Right renal cortex interstitium (tissue), 3 donors: ENCODE data around the gene CD38. TPM values are rescaled to one million over a fixed set of nuclear protein-coding genes. Genes with fewer than 3 reads are reported as not detected.

ENCODE experiments used
- DNase-seq, 3 donors: peaks; one replicate each; pipeline ENCODE4 v3.0.0-alpha.2; 2013; ENCODE audit warnings: low read depth in 3 of 3, low spot score in 2 of 3
- polyA plus RNA-seq, 3 donors: library from polyadenylated mRNA; unstranded; fragments of 120-200 nt; gene quantifications; one replicate each; pipeline ENCODE4 v1.2.1, GENCODE V29; 2013; ENCODE audit not compliant: insufficient read length in 3 of 3

Gene CD38
- polyA plus RNA-seq, 3 donors = 0.78 to 1.1 (median 0.89) TPM

GRCh38 chr4:15894921-15895916 is 117.1 kb downstream of the CD38 start:
- DNase-seq = no peak

- DNase-seq = no peak
These were observed 119.4 kb downstream of the CD38 start for GRCh38 chr4:15897577-15897976.

GRCh38 chr4:15898902-15899301 is 120.8 kb downstream of the CD38 start:
- DNase-seq = no peak

GRCh38 chr4:15899511-15899910 is 121.4 kb downstream of the CD38 start:
- DNase-seq = no peak

- DNase-seq = no peak
These were observed 122.9 kb downstream of the CD38 start for GRCh38 chr4:15901007-15901406.

GRCh38 chr4:15901998-15902397 is 123.9 kb downstream of the CD38 start:
- no peak for DNase-seq

- DNase-seq = no peak
These were observed 124.6 kb downstream of the CD38 start for GRCh38 chr4:15902746-15903145.

Other genes starting within 250 kb of the CD38 start
- 100 to 1,000 TPM; 136 to 147 (median 140) TPM for gene FBXL5, start 123.0 kb upstream of the CD38 start, polyA plus RNA-seq
- gene FAM200B, start 96.5 kb upstream of the CD38 start, polyA plus RNA-seq = 10 to 100 TPM; 67.4 to 76.7 (median 71.6) TPM
- gene BST1, start 75.3 kb upstream of the CD38 start, polyA plus RNA-seq = 10 to 100 TPM; 14.4 to 17.0 (median 15.1) TPM
- gene FGFBP1, start 160.4 kb downstream of the CD38 start, polyA plus RNA-seq = under 1 TPM in 1 of 3 donors, not detected in 2; 0.46 TPM
- gene FGFBP2, start 184.8 kb downstream of the CD38 start, polyA plus RNA-seq = under 1 TPM in 2 of 3 donors, not detected in 1; 0.13 to 0.35 TPM